Esophagus muscularis mucosa (tissue), 4 donors: Measurements from ENCODE around the gene LRP5. TPM values are rescaled to one million over a fixed set of nuclear protein-coding genes. Genes with fewer than 3 reads are reported as not detected.

Experiments
- DNase-seq: peaks from one replicate; pipeline ENCODE4 v3.0.0-alpha.2; 2017; ENCODE audit errors: extremely low spot score
- H3K27ac ChIP-seq, 4 donors: fragments of 200-600 bp; sonication (generic); replicated peaks in 1 of 4; 1 replicate in 3 of 4; 2 replicates in 1 of 4; pipeline ENCODE4 v1.5.1; 2016 to 2019; ENCODE audit warnings: mild to moderate bottlenecking in 1 of 4
- H3K27me3 ChIP-seq, 4 donors: fragments of 200-600 bp; sonication (generic); one replicate each; pipeline versions ENCODE4 v1.5.1 to v1.6.0; 2016 to 2019
- H3K36me3 ChIP-seq, 4 donors: fragments of 200-600 bp; sonication (generic); one replicate each; pipeline ENCODE4 v1.5.1; 2016 to 2019
- H3K4me1 ChIP-seq, 4 donors: fragments of 200-600 bp; sonication (generic); one replicate each; pipeline ENCODE4 v1.5.1; 2016 to 2019
- H3K4me3 ChIP-seq, 4 donors: fragments of 200-600 bp; sonication (generic); 1 replicate in 2 of 4; 2 replicates in 2 of 4; pipeline ENCODE4 v1.5.1; 2016 to 2019; ENCODE audit warnings: mild to moderate bottlenecking in 4 of 4, moderate library complexity in 1 of 4
- H3K9me3 ChIP-seq, 4 donors: fragments of 200-600 bp; sonication (generic); 1 replicate in 3 of 4; 2 replicates in 1 of 4; pipeline ENCODE4 v1.5.1; 2016 to 2019
- EP300 ChIP-seq: sonication (generic); formaldehyde crosslinking; IDR thresholded peaks from one replicate; pipeline ENCODE4 v1.6.1; 2017; ENCODE audit warnings: antibody characterized with exemption
- POLR2A ChIP-seq: fragments of 450-650 bp; IDR thresholded peaks from one replicate; pipeline ENCODE4 v1.6.1; 2017; ENCODE audit warnings: antibody characterized with exemption, moderate library complexity, mild to moderate bottlenecking, low read depth
- POLR2AphosphoS5 ChIP-seq, 2 donors: sonication (generic); formaldehyde crosslinking; IDR thresholded peaks; one replicate each; pipeline ENCODE4 v1.6.1; 2017; ENCODE audit warnings: antibody characterized with exemption in 2 of 2
- WGBS: methylation state at CpG from one replicate; pipeline ENCODE4 v1.1.5; 2018; 5-methylcytosine and 5-hydroxymethylcytosine counted together
- intact Hi-C: fragments of 100-400 bp; cut with DNase I; formaldehyde crosslinking; loops from one replicate; pipeline ENCODE4 v1.15.1; 2023
- total RNA-seq, 4 donors: library from RNA; depleted of rRNA; stranded (reverse); fragments of >200 nt; gene quantifications; one replicate each; pipeline versions ENCODE4 v1.1.0 to v1.2.1, GENCODE V29; 2016
- TF ChIP-seq, protein P1 (sequence below), 3 experiments: fragments of 200-600 bp in 2 of 3; fragments of 450-650 bp in 1 of 3; sonication (generic) in 2 of 3; IDR thresholded peaks; one replicate each; pipeline ENCODE4 v1.5.1; 2017 to 2019; ENCODE audit warnings: antibody characterized with exemption in 3 of 3, mild to moderate bottlenecking in 2 of 3, moderate library complexity in 1 of 3

LRP5 gene
- total RNA-seq, 4 donors from 2014 or later, result 34.0 to 78.4 (median 56.2) TPM

DNA sequence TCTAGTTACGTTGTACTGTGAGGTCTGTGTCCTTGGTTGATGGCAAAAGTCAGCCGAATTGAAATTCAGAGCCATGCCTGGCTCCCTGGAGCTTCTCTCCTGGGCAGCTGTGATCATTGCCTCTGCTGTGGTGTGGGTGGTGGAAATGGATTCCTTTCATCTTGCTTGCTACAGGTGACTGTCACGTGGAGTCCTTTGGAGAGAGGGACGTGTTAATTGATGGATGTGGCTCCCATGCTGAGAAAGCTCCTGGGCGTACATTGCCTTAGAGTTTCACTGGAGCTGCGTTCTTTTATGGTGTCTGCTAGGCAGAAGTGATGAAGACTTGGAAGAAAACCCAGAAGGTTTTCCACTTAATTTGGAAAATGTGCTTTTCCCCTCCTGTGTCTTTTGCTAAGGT is 106.3 kb downstream of the LRP5 start:
- no peaks in the 10 kb centered on the region for H3K27me3 ChIP-seq
- peaks cover 30 to 84% (median 71%) of the 10 kb centered on the region in 4 donors for H3K36me3 ChIP-seq
- no peaks in the 10 kb centered on the region for H3K9me3 ChIP-seq
- 68% methylated on average over 6 of the region's 6 CpGs for WGBS
- H3K4me3 ChIP-seq, result no peak overlapping the region
- H3K4me1 ChIP-seq, result peaks cover 0 to 11% (median 6%) of the 10 kb centered on the region in 4 donors
- intact Hi-C loops, result no loop called here
- no peak for TF ChIP-seq POLR2A
- no peak for TF ChIP-seq POLR2AphosphoS5 (IDR thresholded peaks at IDR 0.05)
- TF ChIP-seq, protein P1, sequence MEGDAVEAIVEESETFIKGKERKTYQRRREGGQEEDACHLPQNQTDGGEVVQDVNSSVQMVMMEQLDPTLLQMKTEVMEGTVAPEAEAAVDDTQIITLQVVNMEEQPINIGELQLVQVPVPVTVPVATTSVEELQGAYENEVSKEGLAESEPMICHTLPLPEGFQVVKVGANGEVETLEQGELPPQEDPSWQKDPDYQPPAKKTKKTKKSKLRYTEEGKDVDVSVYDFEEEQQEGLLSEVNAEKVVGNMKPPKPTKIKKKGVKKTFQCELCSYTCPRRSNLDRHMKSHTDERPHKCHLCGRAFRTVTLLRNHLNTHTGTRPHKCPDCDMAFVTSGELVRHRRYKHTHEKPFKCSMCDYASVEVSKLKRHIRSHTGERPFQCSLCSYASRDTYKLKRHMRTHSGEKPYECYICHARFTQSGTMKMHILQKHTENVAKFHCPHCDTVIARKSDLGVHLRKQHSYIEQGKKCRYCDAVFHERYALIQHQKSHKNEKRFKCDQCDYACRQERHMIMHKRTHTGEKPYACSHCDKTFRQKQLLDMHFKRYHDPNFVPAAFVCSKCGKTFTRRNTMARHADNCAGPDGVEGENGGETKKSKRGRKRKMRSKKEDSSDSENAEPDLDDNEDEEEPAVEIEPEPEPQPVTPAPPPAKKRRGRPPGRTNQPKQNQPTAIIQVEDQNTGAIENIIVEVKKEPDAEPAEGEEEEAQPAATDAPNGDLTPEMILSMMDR (IDR thresholded peaks at IDR 0.05), result no peak
- no peak for TF ChIP-seq EP300
- no peak overlapping the region for H3K27ac ChIP-seq
- DNase-seq, result no peak

DNA sequence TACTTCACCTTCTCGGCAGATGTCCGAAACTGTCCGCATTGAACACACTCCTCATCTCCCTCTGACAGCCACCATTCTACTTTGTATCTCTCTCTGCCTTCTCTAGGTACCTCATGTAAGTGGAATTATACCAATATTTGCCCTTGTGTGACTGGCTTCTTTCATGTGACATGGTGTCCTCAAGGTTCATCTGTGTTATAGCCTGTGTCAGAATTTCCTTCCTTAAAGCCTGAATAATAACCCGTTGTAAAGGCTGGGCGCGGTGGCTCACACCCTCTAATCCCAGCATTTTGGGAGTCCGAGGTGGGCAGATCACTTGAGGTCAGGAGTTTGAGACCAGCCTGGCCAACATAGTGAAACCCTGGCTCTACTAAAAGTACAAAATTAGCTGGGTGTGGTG is 107.8 kb downstream of the LRP5 start:
- Histone ChIP-seq H3K9me3 (no peaks in the 10 kb centered on the region), H3K4me1 (no peaks in the 10 kb centered on the region), H3K36me3 (peaks cover 21 to 84% (median 70%) of the 10 kb centered on the region in 4 donors), H3K27me3 (no peaks in the 10 kb centered on the region), H3K27ac (no peak overlapping the region), H3K4me3 (no peak overlapping the region)
- WGBS, result 96% methylated on average over 7 of the region's 7 CpGs
- intact Hi-C loops, result no loop called here
- no peak for TF ChIP-seq POLR2A
- no peak for TF ChIP-seq EP300
- TF ChIP-seq, protein P1 (IDR thresholded peaks at IDR 0.05), result no peak
- no peak for TF ChIP-seq POLR2AphosphoS5 (IDR thresholded peaks at IDR 0.05)
- no peak for DNase-seq

DNA sequence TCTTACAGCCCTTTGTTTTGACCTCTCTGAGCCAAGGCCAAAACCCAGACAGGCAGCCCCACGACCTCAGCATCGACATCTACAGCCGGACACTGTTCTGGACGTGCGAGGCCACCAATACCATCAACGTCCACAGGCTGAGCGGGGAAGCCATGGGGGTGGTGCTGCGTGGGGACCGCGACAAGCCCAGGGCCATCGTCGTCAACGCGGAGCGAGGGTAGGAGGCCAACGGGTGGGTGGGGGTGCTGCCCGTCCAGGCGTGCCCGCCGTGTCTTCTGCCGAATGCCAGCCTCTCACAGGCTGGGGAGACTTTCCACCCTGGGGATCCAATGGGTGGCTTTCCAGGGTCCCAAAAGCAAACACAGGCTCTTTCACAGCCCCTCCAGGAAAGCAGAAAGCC is 111.1 kb downstream of the LRP5 start:
- Histone ChIP-seq H3K36me3 (peaks cover 34 to 87% (median 78%) of the 10 kb centered on the region in 4 donors), H3K4me3 (no peak overlapping the region), H3K4me1 (no peaks in the 10 kb centered on the region), H3K27me3 (no peaks in the 10 kb centered on the region), H3K9me3 (no peaks in the 10 kb centered on the region), H3K27ac (no peak overlapping the region)
- TF ChIP-seq EP300, result no peak
- no peak for TF ChIP-seq POLR2AphosphoS5 (IDR thresholded peaks at IDR 0.05)
- no peak for TF ChIP-seq POLR2A
- TF ChIP-seq, protein P1 (IDR thresholded peaks at IDR 0.05), result no peak
- 92% methylated on average over 11 of the region's 21 CpGs for WGBS
- intact Hi-C loops, result no loop called here
- no peak for DNase-seq

DNA sequence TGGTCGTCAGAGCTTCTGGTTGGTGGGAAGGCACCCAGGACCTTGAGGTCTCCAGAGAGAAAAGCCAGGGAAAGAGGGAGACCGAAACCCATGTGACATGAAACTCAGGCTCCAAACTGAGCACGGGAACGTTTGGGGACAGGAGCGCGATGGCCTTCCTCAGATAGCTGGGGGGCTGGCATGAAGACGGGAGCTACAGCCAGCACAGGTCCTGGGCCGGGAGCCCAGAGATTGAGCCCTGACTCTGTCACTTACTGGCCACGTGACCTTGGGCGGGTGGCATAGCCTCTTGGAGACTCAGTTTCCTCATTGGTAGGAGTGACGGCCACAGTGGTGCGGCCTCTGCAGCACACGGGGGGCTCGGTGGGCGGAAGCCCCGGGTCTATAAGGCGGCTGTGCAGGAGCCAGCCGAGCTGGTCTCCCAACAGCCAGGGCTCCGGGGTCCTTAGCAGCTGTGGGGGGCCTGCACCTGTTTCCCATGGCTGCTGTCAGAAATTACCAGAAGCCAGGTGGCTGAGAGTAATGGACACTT is 111.8 kb downstream of the LRP5 start:
- DNase-seq, result no peak
- no peak for TF ChIP-seq POLR2AphosphoS5 (IDR thresholded peaks at IDR 0.05)
- TF ChIP-seq, protein P1 (IDR thresholded peaks at IDR 0.05), result no peak
- no peak for TF ChIP-seq POLR2A
- TF ChIP-seq EP300, result no peak
- 95% methylated on average over 4 of the region's 19 CpGs for WGBS
- Histone ChIP-seq H3K4me1 (no peaks in the 10 kb centered on the region), H3K36me3 (peaks cover 36 to 87% (median 80%) of the 10 kb centered on the region in 4 donors), H3K4me3 (no peak overlapping the region), H3K9me3 (peaks cover 0 to 4% (median 1%) of the 10 kb centered on the region in 4 donors), H3K27me3 (no peaks in the 10 kb centered on the region), H3K27ac (no peak overlapping the region)
- intact Hi-C loops, result no loop called here
